Ishikawa (cell line): ENCODE measurements around the gene SAMD3.

Experiments used
- CEBPB ChIP-seq: IDR thresholded peaks from 2 replicates; pipeline ENCODE4 v1.6.1; 2012
- EP300 ChIP-seq: IDR thresholded peaks from 2 replicates; pipeline ENCODE4 v1.6.1; 2012; ENCODE audit warnings: borderline replicate concordance
- RAD21 ChIP-seq: IDR thresholded peaks from 2 replicates; pipeline ENCODE4 v1.6.1; 2012; ENCODE audit warnings: low read depth
- TAF1 ChIP-seq: IDR thresholded peaks from 2 replicates; pipeline ENCODE4 v1.6.1; 2012; ENCODE audit warnings: low read depth, mild to moderate bottlenecking
- TEAD4 ChIP-seq: IDR thresholded peaks from 2 replicates; pipeline ENCODE4 v1.6.1; 2012
- TF ChIP-seq, protein P1 (sequence below): IDR thresholded peaks from 2 replicates; pipeline ENCODE4 v1.6.1; 2012

DNA sequence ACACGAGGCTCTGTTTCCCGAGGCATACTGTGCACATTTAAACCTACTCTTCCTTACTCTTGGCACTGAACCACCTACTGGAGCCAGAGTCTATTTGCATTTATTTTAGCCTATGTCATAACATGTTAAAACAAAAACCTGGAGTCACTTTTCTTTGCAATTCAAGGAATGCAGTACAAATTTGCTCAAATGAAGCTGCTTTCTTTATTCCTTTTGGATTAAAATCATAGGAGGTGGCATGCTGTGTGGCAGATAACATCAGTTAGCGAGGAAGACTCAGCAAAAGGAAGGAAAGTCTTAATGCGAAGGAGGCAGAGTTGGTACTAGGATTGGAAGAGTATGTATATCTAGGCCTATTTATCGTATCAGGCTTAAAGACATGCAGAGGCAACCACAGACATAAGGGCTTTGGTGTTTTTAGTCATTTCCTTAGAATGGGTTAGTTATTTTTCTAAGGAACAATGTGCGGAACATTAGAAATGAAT lies 92.9 kb downstream of the SAMD3 start:
- TF ChIP-seq RAD21 (no peak), TEAD4 (no peak), EP300 (no peak), TAF1 (no peak), CEBPB (no peak)
- TF ChIP-seq, protein P1, sequence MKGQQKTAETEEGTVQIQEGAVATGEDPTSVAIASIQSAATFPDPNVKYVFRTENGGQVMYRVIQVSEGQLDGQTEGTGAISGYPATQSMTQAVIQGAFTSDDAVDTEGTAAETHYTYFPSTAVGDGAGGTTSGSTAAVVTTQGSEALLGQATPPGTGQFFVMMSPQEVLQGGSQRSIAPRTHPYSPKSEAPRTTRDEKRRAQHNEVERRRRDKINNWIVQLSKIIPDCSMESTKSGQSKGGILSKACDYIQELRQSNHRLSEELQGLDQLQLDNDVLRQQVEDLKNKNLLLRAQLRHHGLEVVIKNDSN = no peak
